ENCODE results near the gene TXN.

GRCh38 chr9:110252509-110253139, 3.7 kb downstream of the TXN start:
- TF ChIP-seq CTCF (IDR thresholded peaks at IDR 0.05), result no peak
- no peak for TF ChIP-seq POLR2A (IDR thresholded peaks at IDR 0.05)
